HepG2 (cell line): ENCODE results near the gene CAD. TPM values are rescaled to one million over a fixed set of nuclear protein-coding genes. Genes with fewer than 3 reads are reported as not detected.

Source experiments
- ERF ChIP-seq: IDR thresholded peaks from 2 replicates; pipeline ENCODE4 v1.6.1; 2018; ENCODE audit warnings: missing biosample characterization, missing genetic modification reagents
- HNRNPH1 ChIP-seq: fragments of 200-400 bp; formaldehyde crosslinking; optimal IDR thresholded peaks from 2 replicates; pipeline ENCODE3; 2017; ENCODE audit warnings: mild to moderate bottlenecking, low read depth, low read length
- HOXD1 ChIP-seq: sonication (generic); formaldehyde crosslinking; IDR thresholded peaks from 2 replicates; pipeline ENCODE4 v1.5.0; 2020; ENCODE audit warnings: missing genetic modification reagents
- KLF9 ChIP-seq: IDR thresholded peaks from 2 replicates; pipeline ENCODE4 v1.6.1; 2016; ENCODE audit warnings: low read depth
- PLSCR1 ChIP-seq: sonication (generic); formaldehyde crosslinking; IDR thresholded peaks from 2 replicates; pipeline ENCODE4 v1.5.0; 2020; ENCODE audit warnings: missing genetic modification reagents, mild to moderate bottlenecking, borderline replicate concordance
- RBAK ChIP-seq: sonication (generic); formaldehyde crosslinking; IDR thresholded peaks from 2 replicates; pipeline ENCODE4 v1.5.1; 2020; ENCODE audit warnings: mild to moderate bottlenecking, missing genetic modification reagents
- TRAFD1 ChIP-seq: sonication (generic); formaldehyde crosslinking; IDR thresholded peaks from 2 replicates; pipeline ENCODE4 v1.5.1; 2020; ENCODE audit warnings: missing genetic modification reagents, mild to moderate bottlenecking, borderline replicate concordance
- ZNF180 ChIP-seq: sonication (generic); formaldehyde crosslinking; IDR thresholded peaks from 2 replicates; pipeline ENCODE4 v1.4.0; 2020; ENCODE audit warnings: low read depth, missing genetic modification reagents, borderline replicate concordance
- ZNF280D ChIP-seq: sonication (generic); formaldehyde crosslinking; IDR thresholded peaks from 2 replicates; pipeline ENCODE4 v1.5.1; 2020; ENCODE audit warnings: mild to moderate bottlenecking, missing genetic modification reagents
- ZNF362 ChIP-seq: sonication (generic); formaldehyde crosslinking; IDR thresholded peaks from 2 replicates; pipeline ENCODE4 v1.4.0; 2020; ENCODE audit warnings: missing genetic modification reagents, mild to moderate bottlenecking, borderline replicate concordance
- ZNF547 ChIP-seq: sonication (generic); formaldehyde crosslinking; IDR thresholded peaks from 2 replicates; pipeline ENCODE4 v1.5.1; 2020; ENCODE audit warnings: mild to moderate bottlenecking, missing genetic modification reagents
- ZNF781 ChIP-seq: sonication (generic); formaldehyde crosslinking; IDR thresholded peaks from 2 replicates; pipeline ENCODE4 v1.5.1; 2020; ENCODE audit warnings: borderline replicate concordance, mild to moderate bottlenecking, missing genetic modification reagents; ENCODE audit errors: not compliant biosample characterization
- polyA plus RNA-seq, 8 experiments: library from polyadenylated mRNA; depleted of rRNA in 3 of 8; stranded (reverse) in 7 of 8; unstranded in 1 of 8; fragments of >200 nt; fragmentation: Illumina TruSeq in 4 of 8; extraction: Trizol in 4 of 8; gene quantifications; 2 replicates each; pipeline versions ENCODE4 v1.2.1 to v1.2.3, GENCODE V29; 2011 to 2016; ENCODE audit warnings: low read depth in 4 of 8, missing spikeins in 1 of 8, mixed read lengths in 1 of 8; ENCODE audit not compliant: insufficient read depth in 1 of 8
- total RNA-seq, 5 experiments: library from RNA; depleted of rRNA; stranded (reverse); fragments of >200 nt; fragmentation: Illumina TruSeq; extraction: Trizol; gene quantifications; 2 replicates each; pipeline ENCODE4 v1.2.3, GENCODE V29; 2016; ENCODE audit warnings: low read depth in 1 of 5

CAD gene
- total and polyA plus RNA-seq, 2 of the 13 experiments (the other 11 are each of a cell fraction or from before 2014, with no cell fraction given): 21.7 to 37.0 TPM

GRCh38 chr2:27278010-27278409, 60.8 kb downstream of the CAD start (continued):
- TF ChIP-seq PLSCR1 (CRISPR knock-in tag): no peak
- no peak for TF ChIP-seq ZNF781
- TF ChIP-seq TRAFD1: no peak
- TF ChIP-seq ZNF280D (CRISPR knock-in tag): no peak
- TF ChIP-seq HOXD1 (CRISPR knock-in tag): no peak
- TF ChIP-seq HNRNPH1: no peak
- no peak for TF ChIP-seq ZNF362
- TF ChIP-seq ZNF180 (CRISPR knock-in tag): no peak
- no peak for TF ChIP-seq RBAK (CRISPR knock-in tag)
- no peak for TF ChIP-seq ERF (CRISPR knock-in tag)
- no peak for TF ChIP-seq KLF9 (CRISPR knock-in tag)
- TF ChIP-seq ZNF547 (CRISPR knock-in tag): no peak
